C4-2B (cell line): ENCODE measurements around the gene PRUNE2.

Source experiments
- H3K27ac ChIP-seq: fragments of 450-650 bp; 2 replicates; pipeline ENCODE4 v1.5.1; 2017
- ZFX ChIP-seq: fragments of 450-650 bp; IDR thresholded peaks from 2 replicates; pipeline ENCODE4 v1.6.1; 2017
- TF ChIP-seq, protein P1 (sequence below): fragments of 450-650 bp; conservative IDR thresholded peaks from 2 replicates; pipeline ENCODE4 v1.5.1; 2017; ENCODE audit warnings: mild to moderate bottlenecking

The PRUNE2 gene

DNA sequence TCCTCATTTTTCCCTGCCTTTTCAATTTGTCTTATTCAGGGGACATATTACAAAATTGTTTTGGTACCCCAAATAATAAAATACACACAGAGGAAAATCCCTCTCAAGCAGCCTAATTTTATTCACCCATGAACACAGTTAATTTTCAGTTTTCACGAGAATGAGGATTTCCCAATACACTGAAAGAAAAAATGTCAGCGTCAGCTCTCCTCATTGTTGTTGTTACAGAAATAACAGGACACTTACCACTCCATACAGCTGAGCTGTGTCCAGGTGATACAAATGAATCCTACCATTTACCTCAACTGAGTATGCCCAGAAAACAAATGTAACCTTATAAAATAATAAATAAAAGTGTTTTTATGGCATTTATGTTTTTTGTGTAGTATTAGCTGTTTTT, 286.3 kb downstream of the PRUNE2 start:
- TF ChIP-seq, protein P1, sequence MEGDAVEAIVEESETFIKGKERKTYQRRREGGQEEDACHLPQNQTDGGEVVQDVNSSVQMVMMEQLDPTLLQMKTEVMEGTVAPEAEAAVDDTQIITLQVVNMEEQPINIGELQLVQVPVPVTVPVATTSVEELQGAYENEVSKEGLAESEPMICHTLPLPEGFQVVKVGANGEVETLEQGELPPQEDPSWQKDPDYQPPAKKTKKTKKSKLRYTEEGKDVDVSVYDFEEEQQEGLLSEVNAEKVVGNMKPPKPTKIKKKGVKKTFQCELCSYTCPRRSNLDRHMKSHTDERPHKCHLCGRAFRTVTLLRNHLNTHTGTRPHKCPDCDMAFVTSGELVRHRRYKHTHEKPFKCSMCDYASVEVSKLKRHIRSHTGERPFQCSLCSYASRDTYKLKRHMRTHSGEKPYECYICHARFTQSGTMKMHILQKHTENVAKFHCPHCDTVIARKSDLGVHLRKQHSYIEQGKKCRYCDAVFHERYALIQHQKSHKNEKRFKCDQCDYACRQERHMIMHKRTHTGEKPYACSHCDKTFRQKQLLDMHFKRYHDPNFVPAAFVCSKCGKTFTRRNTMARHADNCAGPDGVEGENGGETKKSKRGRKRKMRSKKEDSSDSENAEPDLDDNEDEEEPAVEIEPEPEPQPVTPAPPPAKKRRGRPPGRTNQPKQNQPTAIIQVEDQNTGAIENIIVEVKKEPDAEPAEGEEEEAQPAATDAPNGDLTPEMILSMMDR, result no peak
- no peak for TF ChIP-seq ZFX
- no peak overlapping the region for H3K27ac ChIP-seq

DNA sequence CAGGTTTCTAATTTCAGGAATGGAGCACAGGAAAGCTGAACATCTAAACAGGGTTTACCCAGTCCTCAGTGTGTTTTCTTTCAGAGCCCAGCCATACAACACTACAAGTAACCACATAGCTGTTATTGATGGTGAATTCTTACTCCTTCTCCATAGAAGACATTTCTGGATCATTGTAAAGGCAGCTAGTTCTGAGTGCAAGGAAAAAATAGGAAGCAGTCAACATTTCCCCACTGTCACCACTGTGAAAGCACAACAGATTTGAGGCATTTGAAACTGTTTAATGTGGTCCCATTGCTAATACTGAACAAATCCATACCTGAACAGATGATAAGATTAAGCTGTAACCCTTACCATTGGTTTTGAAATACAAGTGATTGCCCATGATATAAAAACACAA, 286.7 kb downstream of the PRUNE2 start:
- H3K27ac ChIP-seq, result no peak overlapping the region
- TF ChIP-seq ZFX, result no peak
- TF ChIP-seq, protein P1, result no peak

DNA sequence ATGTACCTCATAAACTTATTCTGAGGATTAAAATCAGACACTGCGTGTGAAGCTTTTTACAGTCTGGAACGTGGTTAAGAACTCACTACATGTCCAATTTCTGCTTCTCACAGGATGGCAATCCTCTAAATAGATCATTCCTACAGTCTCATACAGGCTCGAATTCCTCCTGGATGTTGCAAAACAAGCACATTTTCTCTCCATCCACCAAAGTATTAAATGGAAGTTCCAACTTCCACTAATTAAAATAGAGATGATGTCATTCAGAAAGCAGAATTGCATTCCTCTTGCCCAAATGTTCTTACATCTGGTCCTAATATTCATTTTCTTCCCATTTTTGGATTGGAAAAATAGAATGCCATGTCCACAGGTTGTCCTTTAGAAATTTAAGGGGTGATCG, 287.2 kb downstream of the PRUNE2 start:
- TF ChIP-seq, protein P1, result no peak
- TF ChIP-seq ZFX, result no peak

DNA sequence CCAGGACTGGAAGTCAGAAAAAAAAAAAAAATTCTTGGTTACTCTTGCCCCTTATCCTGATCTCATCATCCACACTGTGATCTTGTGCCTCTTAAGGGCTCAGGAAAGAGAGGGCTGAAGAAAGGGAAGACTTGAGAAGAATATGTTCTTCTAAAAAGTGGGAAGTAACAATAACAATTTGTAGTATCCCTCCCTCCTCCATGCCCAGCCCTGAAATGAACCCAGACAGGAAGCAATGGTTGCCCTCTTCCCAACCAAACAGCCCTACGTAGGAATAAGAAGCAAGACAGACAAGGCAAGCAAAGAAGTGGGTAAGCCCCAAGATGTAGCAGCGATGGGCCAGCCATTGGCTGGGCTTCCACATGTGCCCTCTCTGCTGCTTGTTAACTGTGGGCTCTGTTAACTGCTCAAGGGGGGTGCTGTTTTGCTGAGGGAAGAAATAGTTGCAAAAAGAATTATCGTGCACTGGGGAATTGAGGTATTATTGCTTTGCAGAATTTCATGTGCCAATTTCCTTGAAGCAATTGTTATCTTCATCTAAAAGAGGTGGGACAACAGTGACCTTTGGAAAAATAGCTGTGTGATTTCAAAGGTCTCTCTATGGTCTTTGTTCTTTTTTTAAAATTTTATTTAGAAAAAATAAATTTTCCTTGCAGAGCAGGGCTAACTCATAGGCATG, 288.3 kb downstream of the PRUNE2 start:
- TF ChIP-seq, protein P1, result no peak
- TF ChIP-seq ZFX, result no peak
- no peak overlapping the region for H3K27ac ChIP-seq

More for the DNA sequence above, 287.2 kb downstream of the PRUNE2 start:
- no peak overlapping the region for H3K27ac ChIP-seq

DNA sequence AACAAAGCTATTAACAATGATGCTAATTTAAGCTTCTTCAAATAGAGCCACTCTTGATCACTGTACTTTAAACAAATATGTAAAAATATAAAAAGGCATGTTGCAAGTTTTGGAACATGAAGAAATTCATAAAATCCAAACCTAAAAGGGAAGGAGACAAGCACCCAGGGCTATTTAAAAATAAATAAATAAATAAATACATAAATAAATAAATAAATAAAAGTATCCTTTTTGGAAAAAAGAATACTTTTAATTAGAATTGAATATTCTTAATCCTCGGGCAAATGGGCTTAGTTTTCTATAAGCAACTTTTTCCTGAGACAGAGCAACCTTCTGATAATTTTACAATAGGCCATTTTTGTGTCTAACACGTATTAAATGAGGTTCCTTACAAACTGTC, 289.1 kb downstream of the PRUNE2 start:
- no peak overlapping the region for H3K27ac ChIP-seq
- TF ChIP-seq, protein P1, result no peak
- TF ChIP-seq ZFX, result no peak

DNA sequence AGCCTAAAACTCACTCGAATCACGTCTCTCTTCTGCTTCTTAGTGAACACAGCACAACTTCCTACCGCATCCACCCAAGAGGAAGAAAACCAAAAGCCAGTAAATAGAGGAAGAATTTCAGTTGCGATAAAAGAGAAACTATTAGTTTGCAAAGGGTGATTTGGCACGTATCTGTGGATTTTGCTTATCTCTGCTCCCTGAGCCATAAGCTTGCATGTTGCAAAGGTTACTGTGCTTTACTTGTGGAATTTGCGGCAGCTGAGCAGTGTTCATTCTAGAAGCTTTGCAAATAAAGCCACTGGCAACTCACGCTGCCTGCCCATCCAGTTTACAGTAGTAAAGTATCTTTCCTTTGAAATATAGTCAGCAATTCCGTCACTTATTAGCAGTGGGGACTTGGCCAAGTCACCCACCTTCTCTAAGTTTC, 290.7 kb downstream of the PRUNE2 start:
- no peak overlapping the region for H3K27ac ChIP-seq
- TF ChIP-seq, protein P1, result no peak
- TF ChIP-seq ZFX, result no peak

DNA sequence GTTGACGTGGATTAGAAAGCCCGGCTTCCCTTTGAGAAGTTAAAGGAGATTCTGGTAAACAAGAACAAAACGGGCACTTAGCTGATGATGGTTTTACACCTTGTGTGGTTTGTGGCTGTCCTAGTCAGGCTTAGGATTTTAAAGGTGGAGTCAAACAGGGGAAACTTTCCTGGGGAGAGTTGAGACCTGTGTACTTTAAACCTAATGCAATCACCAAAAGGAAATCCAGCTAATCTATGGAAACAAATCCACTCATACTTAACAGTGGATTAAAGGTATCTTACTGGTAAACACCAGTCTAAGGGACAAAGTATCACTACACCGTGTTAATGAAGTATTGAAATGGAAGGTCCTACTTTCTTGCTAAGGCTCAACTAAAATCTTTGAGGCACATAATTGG, 291.9 kb downstream of the PRUNE2 start:
- no peak for TF ChIP-seq ZFX
- TF ChIP-seq, protein P1, result no peak
- no peak overlapping the region for H3K27ac ChIP-seq
